Common myeloid progenitor, CD34-positive (primary cell): ENCODE data around the gene RAB3GAP1.
"Not testable (repeated sequence)": the region's sequence is repeated elsewhere in the genome, so short reads cannot be mapped to it uniquely, and the experiment has no call there.

Source experiments
- CTCF ChIA-PET: fragments of 350-600 bp; sonication (Branson Sonifier 250); formaldehyde crosslinking; loops from one replicate; lab custom pipeline; 2021; ENCODE audit warnings: antibody characterized with exemption; lab: Charles Lee
- POLR2A ChIA-PET: fragments of 350-600 bp; sonication (Branson Sonifier 250); formaldehyde crosslinking; loops from one replicate; lab custom pipeline; 2021; ENCODE audit warnings: antibody characterized with exemption; lab: Charles Lee
- DNase-seq, 3 donors: peaks; one replicate each; pipeline versions ENCODE4 v3.0.0 to v3.0.0-alpha.2; 2013
- H3K27ac ChIP-seq, 2 experiments: 1 replicate in 1 of 2; 2 replicates in 1 of 2; pipeline ENCODE4 v1.7.0; 2013; ENCODE audit warnings: inconsistent platforms in 2 of 2, low read length in 2 of 2, mild to moderate bottlenecking in 2 of 2, low read depth in 1 of 2, moderate library complexity in 1 of 2; ENCODE audit not compliant: severe bottlenecking in 2 of 2, insufficient read depth in 1 of 2, poor library complexity in 1 of 2
- H3K27me3 ChIP-seq, 5 experiments: replicated peaks in 2 of 5; 1 replicate in 3 of 5; 2 replicates in 2 of 5; pipeline versions ENCODE4 v1.6.1 to v1.7.0; 2013; ENCODE audit warnings: low read length in 4 of 5, mild to moderate bottlenecking in 2 of 5, moderate library complexity in 2 of 5, inconsistent platforms in 1 of 5; ENCODE audit not compliant: insufficient read depth in 5 of 5, control insufficient read depth in 4 of 5
- H3K36me3 ChIP-seq, 4 experiments: 1 replicate in 2 of 4; 2 replicates in 2 of 4; pipeline versions ENCODE4 v1.6.1 to v1.7.0; 2013; ENCODE audit warnings: low read length in 3 of 4, control low read depth in 1 of 4, mild to moderate bottlenecking in 1 of 4; ENCODE audit not compliant: control insufficient read depth in 4 of 4, insufficient read depth in 4 of 4
- H3K4me1 ChIP-seq, 4 experiments: 1 replicate in 3 of 4; 2 replicates in 1 of 4; pipeline versions ENCODE4 v1.6.1 to v1.7.1; 2013; ENCODE audit warnings: low read length in 3 of 4, mild to moderate bottlenecking in 3 of 4, control low read depth in 1 of 4, inconsistent platforms in 1 of 4, moderate library complexity in 1 of 4; ENCODE audit not compliant: control insufficient read depth in 4 of 4, insufficient read depth in 4 of 4; ENCODE audit errors: control extremely low read depth in 1 of 4
- H3K4me3 ChIP-seq, 7 experiments: 1 replicate in 4 of 7; 2 replicates in 3 of 7; pipeline versions ENCODE4 v1.5.1 to v1.7.0; 2013; ENCODE audit warnings: mild to moderate bottlenecking in 7 of 7, low read length in 6 of 7, moderate library complexity in 6 of 7, inconsistent platforms in 2 of 7, low read depth in 2 of 7, control low read depth in 1 of 7; ENCODE audit not compliant: insufficient read depth in 4 of 7, control insufficient read depth in 1 of 7; ENCODE audit errors: extremely low read depth in 1 of 7
- H3K9me3 ChIP-seq, 5 experiments: 1 replicate in 4 of 5; 2 replicates in 1 of 5; pipeline versions ENCODE4 v1.6.1 to v1.7.1; 2013; ENCODE audit warnings: low read length in 4 of 5, mild to moderate bottlenecking in 2 of 5, inconsistent platforms in 1 of 5, low read depth in 1 of 5, moderate library complexity in 1 of 5; ENCODE audit not compliant: control insufficient read depth in 4 of 5, insufficient read depth in 2 of 5; ENCODE audit errors: control extremely low read depth in 1 of 5
- WGBS: methylation state at CpG from one replicate; pipeline ENCODE4 v1.1.5; 2013; ENCODE audit not compliant: insufficient coverage; 5-methylcytosine and 5-hydroxymethylcytosine counted together

RAB3GAP1 gene

DNA sequence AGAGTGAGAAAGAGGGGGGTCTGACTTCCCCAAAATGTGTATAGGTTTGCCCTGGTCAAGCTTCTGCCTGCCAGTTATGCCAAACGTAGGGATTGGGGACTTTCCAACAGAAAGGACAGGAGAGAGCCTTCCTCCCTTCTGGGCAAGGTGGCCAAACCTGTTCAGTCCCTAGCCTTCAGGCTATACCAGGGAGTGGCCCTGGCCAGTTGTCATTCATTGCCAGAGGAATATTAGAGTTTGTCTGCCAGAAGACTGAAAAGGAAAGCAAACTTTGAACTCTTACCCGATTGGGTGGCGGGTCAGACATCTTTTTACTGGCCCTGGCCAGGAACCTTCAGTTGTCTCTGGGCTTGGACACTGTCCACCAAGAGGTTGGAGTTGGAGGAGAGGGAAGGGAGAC, 22.1 kb downstream of the RAB3GAP1 start:
- ChIA-PET CTCF (no interaction called here), POLR2A (no interaction called here)
- WGBS: 93% methylated on average over 1 of the region's 3 CpGs
- no peaks in the 10 kb centered on the region for H3K4me1 ChIP-seq
- H3K36me3 ChIP-seq: peaks cover 9 to 35% (median 11%) of the 10 kb centered on the region in 4 experiments
- no peak overlapping the region for H3K4me3 ChIP-seq
- H3K9me3 ChIP-seq: peaks cover 2 to 32% (median 18%) of the 10 kb centered on the region in 5 experiments
- H3K27ac ChIP-seq: no peak overlapping the region
- no peak for DNase-seq
- no peaks in the 10 kb centered on the region for H3K27me3 ChIP-seq

DNA sequence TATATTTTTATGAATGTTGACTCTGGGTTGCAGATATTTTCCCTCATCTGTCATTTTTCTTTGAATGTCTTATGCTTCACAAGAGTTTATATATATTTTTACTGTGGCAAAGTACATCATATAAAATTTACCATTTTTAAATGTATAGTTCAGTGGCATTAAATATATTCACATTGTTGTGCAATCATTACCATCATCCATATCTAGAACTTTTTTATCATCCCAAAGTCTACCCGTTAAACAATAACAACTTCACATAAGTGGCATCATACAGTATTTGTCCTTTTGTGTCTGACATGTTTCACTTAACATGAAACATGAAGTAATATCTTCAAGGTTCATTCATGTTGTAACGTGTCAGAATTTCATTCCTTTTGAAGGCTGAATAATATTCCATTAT, 24.5 kb downstream of the RAB3GAP1 start:
- Histone ChIP-seq H3K27me3 (no peaks in the 10 kb centered on the region), H3K9me3 (peaks cover 3 to 32% (median 17%) of the 10 kb centered on the region in 5 experiments), H3K4me1 (no peaks in the 10 kb centered on the region), H3K4me3 (no peak overlapping the region), H3K27ac (no peak overlapping the region), H3K36me3 (peaks cover 5 to 35% (median 8%) of the 10 kb centered on the region in 4 experiments)
- ChIA-PET CTCF (no interaction called here), POLR2A (no interaction called here)
- no CpG with 5 or more reads among the region's 2 CpGs for WGBS
- DNase-seq: no peak

- H3K4me3 ChIP-seq: no peak overlapping the region
- H3K9me3 ChIP-seq: peaks cover 4 to 21% (median 6%) of the 10 kb centered on the region in 5 experiments
- ChIA-PET POLR2A (no interaction called here), CTCF (no interaction called here)
- no peak for DNase-seq
- peaks cover 1 to 34% (median 9%) of the 10 kb centered on the region in 4 experiments for H3K36me3 ChIP-seq
- no peaks in the 10 kb centered on the region for H3K27me3 ChIP-seq
- H3K4me1 ChIP-seq: no peaks in the 10 kb centered on the region
- no peak overlapping the region for H3K27ac ChIP-seq
Observed at GRCh38 chr2:135078417-135078816, 26.3 kb downstream of the RAB3GAP1 start.

DNA sequence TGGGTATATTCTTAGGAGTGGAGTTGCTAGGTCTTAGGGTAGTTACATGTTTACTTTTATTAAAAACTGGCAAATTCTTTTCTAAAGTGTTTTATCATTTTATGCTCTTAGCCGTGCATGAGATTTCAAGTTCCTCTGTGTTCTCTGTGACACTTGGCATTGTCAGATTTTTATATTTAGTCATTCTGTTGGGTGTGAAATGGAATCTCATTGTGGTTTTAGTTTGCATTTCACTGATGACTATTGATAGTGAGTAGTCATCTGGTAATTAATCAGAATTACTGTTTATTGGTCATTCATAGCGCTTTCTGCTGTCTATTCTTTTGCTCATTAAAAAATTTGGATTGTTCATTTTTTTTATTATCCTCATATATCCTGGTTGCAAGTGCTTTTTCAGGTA, 34.1 kb downstream of the RAB3GAP1 start:
- ChIA-PET POLR2A (no interaction called here), CTCF (no interaction called here)
- no peak overlapping the region for H3K4me3 ChIP-seq
- no peaks in the 10 kb centered on the region for H3K27me3 ChIP-seq
- WGBS: no CpG with 5 or more reads among the region's 2 CpGs
- H3K4me1 ChIP-seq: peaks cover 0 to 11% (median 2%) of the 10 kb centered on the region in 4 experiments
- DNase-seq: no peak
- peaks cover 0 to 8% (median 3%) of the 10 kb centered on the region in 5 experiments for H3K9me3 ChIP-seq
- no peak overlapping the region for H3K27ac ChIP-seq
- peaks cover 2 to 18% (median 8%) of the 10 kb centered on the region in 4 experiments for H3K36me3 ChIP-seq

- H3K4me3 ChIP-seq, H3K9me3 ChIP-seq, DNase-seq, CTCF ChIA-PET, H3K27me3 ChIP-seq, POLR2A ChIA-PET, H3K27ac ChIP-seq: not testable (repeated sequence)
- WGBS: 100% methylated on average over 3 of the region's 4 CpGs
- peaks cover 3 to 17% (median 11%) of the 10 kb centered on the region in 4 experiments for H3K36me3 ChIP-seq
- peaks cover 0 to 11% (median 2%) of the 10 kb centered on the region in 4 experiments for H3K4me1 ChIP-seq
Observed at GRCh38 chr2:135089597-135089996, 37.5 kb downstream of the RAB3GAP1 start.

DNA sequence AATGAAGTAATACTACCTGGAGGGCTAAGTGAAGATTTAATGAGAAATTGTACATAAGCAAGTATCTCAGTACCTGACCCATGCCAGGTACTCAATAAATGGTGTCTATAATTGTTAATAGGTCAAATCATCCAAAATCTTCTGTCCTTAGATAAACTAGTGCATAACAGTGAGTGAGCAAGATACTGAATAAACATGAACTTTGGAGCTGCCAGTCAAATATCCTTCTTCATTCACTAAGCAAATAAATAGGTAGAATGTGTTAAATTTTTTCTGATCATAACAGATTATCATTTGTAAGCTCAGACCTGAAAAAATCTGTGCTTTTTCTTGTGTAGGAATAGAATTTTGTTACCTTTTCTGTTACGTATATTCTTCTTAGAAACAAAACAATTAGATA, 39.6 kb downstream of the RAB3GAP1 start:
- no peak for DNase-seq
- Histone ChIP-seq H3K27me3 (no peaks in the 10 kb centered on the region), H3K27ac (no peak overlapping the region), H3K4me1 (no peaks in the 10 kb centered on the region), H3K9me3 (peaks cover 0 to 3% (median 0%) of the 10 kb centered on the region in 5 experiments), H3K36me3 (peaks cover 6 to 29% (median 12%) of the 10 kb centered on the region in 4 experiments), H3K4me3 (no peak overlapping the region)
- ChIA-PET POLR2A (no interaction called here), CTCF (interaction anchor here (0.7 to 0.9 kb wide), 2 partner anchors 33 to 87 kb away, joined by 3 read pairs; no protein-coding TSS in a partner anchor)
- WGBS: no CpG with 5 or more reads among the region's 1 CpG

DNA sequence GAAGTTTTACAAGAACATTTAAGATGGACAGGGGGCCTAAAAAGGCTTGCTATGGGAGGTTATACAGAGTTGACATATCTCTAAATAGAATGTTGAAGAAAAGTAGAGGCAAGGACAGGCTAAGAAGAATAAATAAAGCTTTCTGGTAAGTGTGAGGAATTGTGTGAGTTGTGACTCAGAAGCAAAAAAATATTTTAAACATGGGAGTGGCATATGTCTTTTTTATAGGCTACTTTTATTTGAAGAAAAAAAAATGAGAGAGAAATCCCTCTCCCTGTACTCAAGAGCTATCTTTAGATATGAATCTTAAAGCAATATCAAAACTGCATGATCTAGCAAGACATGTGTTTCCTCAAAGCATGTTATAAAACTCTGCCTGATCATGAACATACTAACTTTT, 41.1 kb downstream of the RAB3GAP1 start:
- Histone ChIP-seq H3K9me3 (no peaks in the 10 kb centered on the region), H3K36me3 (peaks cover 6 to 31% (median 11%) of the 10 kb centered on the region in 4 experiments), H3K4me1 (no peaks in the 10 kb centered on the region), H3K27me3 (no peaks in the 10 kb centered on the region), H3K4me3 (no peak overlapping the region), H3K27ac (no peak overlapping the region)
- CTCF ChIA-PET: interaction anchor here (1.1 to 1.4 kb wide), 2 partner anchors 18 to 91 kb away, joined by 3 read pairs; no protein-coding TSS in a partner anchor
- DNase-seq: no peak
- POLR2A ChIA-PET: no interaction called here
